Measurements from ENCODE around the gene RCBTB1.

The RCBTB1 gene

GRCh38 chr13:49532593-49532992, 52.8 kb downstream of the RCBTB1 start:
- H3K4me3 ChIP-seq (ENCODE audit: low read depth, low read length): no peak overlapping the region
- TF ChIP-seq CTCF (IDR thresholded peaks at IDR 0.05; ENCODE audit: control insufficient read depth, extremely low read depth, insufficient read depth): no peak
- no peak for DNase-seq (ENCODE audit: low read depth)

- H3K4me3 ChIP-seq (ENCODE audit: low read depth, low read length): no peak overlapping the region
- no peak for DNase-seq (ENCODE audit: low read depth)
- no peak for TF ChIP-seq CTCF (IDR thresholded peaks at IDR 0.05; ENCODE audit: control insufficient read depth, extremely low read depth, insufficient read depth)
These were observed 54.9 kb downstream of the RCBTB1 start for GRCh38 chr13:49530457-49530856.

GRCh38 chr13:49528161-49528560, 57.2 kb downstream of the RCBTB1 start:
- H3K4me3 ChIP-seq (ENCODE audit: low read depth, low read length): no peak overlapping the region
- no peak for TF ChIP-seq CTCF (IDR thresholded peaks at IDR 0.05; ENCODE audit: control insufficient read depth, extremely low read depth, insufficient read depth)
- DNase-seq (ENCODE audit: low read depth): no peak

GRCh38 chr13:49527123-49527522, 58.2 kb downstream of the RCBTB1 start:
- TF ChIP-seq CTCF (IDR thresholded peaks at IDR 0.05; ENCODE audit: control insufficient read depth, extremely low read depth, insufficient read depth): no peak
- no peak overlapping the region for H3K4me3 ChIP-seq (ENCODE audit: low read depth, low read length)
- DNase-seq (ENCODE audit: low read depth): no peak

GRCh38 chr13:49524740-49525501, 60.4 kb downstream of the RCBTB1 start:
- DNase-seq (ENCODE audit: low read depth): no peak
- no peak overlapping the region for H3K4me3 ChIP-seq (ENCODE audit: low read depth, low read length)
- no peak for TF ChIP-seq CTCF (IDR thresholded peaks at IDR 0.05; ENCODE audit: control insufficient read depth, extremely low read depth, insufficient read depth)

- no peak for TF ChIP-seq CTCF (IDR thresholded peaks at IDR 0.05; ENCODE audit: control insufficient read depth, extremely low read depth, insufficient read depth)
- no peak overlapping the region for H3K4me3 ChIP-seq (ENCODE audit: low read depth, low read length)
- DNase-seq (ENCODE audit: low read depth): no peak
These were observed 64.1 kb downstream of the RCBTB1 start for GRCh38 chr13:49521224-49521623.

- no peak for DNase-seq (ENCODE audit: low read depth)
- TF ChIP-seq CTCF (IDR thresholded peaks at IDR 0.05; ENCODE audit: control insufficient read depth, extremely low read depth, insufficient read depth): no peak
These were observed 67.9 kb downstream of the RCBTB1 start for GRCh38 chr13:49517461-49517860.

More at GRCh38 chr13:49517461-49517860, 67.9 kb downstream of the RCBTB1 start:
- H3K4me3 ChIP-seq (ENCODE audit: low read depth, low read length): no peak overlapping the region

Data from LNCaP clone FGC (cell line).